Measurements from ENCODE around the gene FOXP4.
"Not testable (repeated sequence)": the region's sequence is repeated elsewhere in the genome, so short reads cannot be mapped to it uniquely, and the experiment has no call there.

FOXP4 gene

DNA sequence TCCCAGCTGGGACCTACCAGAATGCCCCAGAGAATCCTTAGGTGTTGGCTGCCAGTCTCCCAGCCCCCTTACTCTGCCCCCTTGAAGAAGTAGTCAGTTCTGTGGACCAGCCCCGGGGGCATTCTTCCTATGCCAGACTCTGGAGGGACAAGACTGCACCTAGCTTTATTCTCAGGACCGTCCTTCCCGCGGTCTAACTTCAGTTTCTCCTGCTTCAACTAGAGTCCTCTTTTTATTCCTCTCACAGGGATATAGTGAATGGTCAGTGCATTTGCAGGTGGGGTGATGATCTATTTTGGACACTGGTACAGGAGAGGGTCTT lies 56.2 kb downstream of the FOXP4 start:
- no peak for DNase-seq

DNA sequence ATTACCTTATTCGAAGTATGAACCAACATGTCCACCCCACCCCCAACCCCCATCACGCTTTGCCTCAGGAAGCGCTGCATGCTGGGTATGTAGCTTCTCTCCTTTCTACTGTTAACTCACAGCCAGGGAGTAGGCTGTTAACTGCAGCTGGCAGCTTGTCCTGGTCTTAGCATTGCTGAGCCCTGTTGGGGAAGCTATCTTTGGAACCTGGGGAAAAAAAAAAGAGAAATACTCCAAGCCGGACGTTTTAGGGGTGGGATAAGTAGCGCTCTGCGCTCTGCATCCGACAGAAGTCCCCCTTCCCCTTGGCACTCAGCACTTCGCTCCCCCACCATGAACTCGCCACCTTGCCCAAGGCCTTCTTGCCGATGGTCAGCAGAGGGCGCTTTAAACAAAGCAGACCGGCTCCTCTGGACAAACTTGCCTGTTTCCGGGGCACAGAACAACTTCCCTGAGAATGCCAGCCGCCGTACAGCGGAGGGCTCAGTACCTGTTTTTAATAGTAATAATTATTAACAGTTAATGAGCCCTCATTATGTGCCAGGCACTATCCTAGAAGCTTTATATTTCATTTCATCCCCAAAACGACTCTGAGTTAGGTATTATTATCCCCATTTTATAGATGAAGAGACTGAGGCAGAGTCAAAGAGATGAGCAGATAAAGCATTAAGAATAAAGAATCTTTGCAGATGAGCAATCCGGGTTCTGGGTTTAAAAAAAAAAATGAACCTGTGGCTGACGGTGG lies 56.9 kb downstream of the FOXP4 start:
- DNase-seq, result peak in 1 of 2 experiments; percentile 53

DNA sequence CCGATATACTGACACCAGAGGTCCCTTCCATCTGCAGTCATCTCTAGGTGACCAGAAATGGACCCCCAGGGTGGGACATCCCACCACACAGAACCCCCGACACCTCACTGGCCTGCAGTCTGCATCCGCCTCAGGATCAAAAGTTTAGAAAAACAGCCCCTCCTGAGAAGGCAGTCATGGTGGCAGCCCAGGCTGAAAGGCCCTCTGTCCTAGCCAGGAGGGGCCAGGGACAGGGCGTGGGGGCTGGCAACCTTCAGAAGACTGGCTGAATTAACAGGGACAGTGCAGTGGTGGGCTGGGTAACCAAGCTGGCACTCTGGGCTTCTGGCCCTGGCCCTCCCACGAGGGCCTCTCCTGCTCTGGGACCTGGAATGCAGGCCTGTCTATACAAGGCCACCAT lies 57.8 kb downstream of the FOXP4 start:
- no peak for DNase-seq

DNA sequence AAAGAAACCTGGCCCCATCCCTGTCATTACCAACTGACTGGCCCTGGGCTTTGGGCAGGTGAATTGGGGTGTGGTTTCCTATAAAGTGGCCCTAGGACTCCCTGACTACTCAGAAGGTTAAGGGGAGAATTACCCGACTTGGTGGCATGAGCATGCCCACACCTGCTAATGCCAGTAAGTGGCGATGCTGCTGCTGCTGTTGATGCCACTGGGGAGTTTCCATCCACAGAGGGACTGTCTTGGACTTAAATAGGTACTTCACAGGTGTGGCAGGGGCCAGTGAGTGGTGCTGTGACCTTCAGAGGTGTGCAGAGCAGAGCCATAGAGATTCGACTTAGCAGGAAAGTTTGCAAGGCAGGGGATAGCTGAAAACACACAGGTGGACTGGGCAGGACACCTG lies 59.5 kb downstream of the FOXP4 start:
- no peak for DNase-seq

DNA sequence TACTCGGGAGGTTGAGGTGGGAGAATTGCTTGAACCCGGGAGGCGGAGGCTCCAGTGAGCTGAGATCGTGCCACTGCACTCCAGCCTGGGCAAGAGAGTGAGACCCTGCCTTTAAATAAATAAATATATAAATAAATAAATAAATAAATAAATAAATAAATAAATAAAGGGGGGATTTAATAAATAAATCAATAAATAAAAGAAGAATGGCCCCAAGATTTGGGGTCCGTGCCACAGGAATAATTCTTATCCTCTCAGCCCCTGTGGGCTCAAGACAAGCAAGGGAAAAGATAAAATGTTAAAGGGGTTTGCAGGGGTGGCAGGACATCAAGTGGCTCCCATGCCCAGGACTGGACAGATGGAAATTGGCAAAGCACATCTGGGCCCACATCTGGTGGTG lies 60.9 kb downstream of the FOXP4 start:
- DNase-seq, result no peak

DNA sequence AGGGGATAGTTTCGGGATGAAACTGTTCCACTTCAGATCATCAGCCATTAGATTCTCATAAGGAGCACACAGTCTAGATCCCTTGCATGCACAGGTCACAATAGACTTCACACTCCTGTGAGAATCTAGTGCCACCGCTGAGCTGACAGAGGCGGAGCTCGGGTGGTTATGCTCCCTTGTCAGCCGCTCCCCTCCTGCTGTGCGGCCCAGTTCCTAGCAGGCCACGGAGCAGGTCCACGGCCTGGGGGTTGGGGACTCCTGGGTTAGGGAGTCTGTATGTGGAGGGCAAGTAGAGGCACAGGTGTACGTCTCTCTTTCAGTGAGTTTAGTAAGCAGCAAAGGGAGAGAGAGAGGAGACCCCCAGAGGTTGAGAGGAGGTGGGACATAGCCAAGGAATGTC lies 61.6 kb downstream of the FOXP4 start:
- DNase-seq, result no peak

DNA sequence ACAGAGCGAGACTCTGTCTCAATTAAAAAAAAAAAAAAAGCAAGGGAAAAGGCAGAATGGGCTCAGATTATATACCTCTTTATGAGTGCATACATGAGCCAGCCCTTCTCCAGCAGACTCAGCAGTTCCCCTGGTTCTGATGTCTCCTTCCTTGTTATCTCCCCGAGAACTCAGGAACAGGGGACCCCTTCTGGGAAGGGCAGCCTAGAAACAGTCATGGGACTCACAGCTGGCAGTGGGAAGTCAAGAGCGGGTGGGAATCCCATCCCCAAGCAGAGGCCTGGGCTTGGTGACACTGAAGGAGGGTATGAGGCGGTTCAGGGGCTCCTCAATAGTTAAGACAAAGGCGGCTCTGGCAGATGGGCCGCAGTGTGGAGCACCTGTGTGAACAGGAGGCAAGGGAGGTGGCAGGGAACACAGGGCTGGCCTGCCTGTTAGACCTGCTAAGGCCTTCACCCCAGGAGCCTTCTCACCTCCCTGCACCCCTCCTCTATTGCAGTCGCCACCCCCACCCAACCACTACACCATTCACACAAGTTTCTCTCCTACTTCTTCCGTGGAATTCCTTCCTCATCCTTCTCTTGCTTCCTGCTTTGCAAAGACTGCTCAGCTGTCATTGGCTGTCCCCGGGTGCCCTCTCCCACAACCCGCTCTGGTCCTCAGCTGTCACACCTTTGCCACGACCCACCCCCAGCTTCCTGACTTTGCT lies 62.4 kb downstream of the FOXP4 start:
- no peak for DNase-seq

DNA sequence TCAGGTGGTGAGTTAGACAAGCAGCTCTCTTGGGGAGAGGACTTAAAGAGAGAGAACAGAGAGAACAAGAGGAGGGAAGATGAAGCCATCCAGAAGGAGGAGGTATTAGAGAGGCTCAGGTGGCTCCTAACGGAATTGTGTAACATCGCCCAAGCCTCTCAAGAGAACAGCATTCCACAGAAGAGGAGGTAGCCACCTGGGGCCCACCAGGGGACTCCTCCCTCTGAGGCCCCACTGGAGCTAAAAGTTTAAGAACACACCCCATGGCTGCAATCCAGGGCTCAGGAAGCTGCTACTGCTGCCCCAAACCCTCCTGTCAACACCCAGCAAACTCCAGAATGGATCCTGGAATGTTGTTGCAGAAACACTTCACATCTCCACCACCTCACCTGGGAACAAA lies 68.5 kb downstream of the FOXP4 start:
- no peak for DNase-seq

DNA sequence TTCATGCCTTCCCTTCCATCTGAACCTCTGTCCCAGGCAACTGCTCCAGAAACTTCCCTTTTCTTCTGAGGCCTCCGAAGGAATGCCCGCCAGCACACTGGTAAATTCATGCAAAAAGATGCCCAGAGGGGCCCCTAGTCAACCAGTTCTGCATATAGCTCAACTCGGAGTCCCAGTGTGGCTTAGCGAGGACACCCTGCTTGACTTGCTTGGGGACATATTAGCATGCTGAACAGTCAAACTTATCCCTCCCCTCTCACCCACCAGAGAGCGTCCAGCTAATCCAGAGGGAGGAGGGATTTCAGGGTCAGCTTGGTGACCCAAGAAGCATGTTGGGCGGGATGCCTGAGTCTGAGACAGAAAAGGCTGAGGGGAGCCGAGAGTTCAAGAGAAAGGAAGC lies 69.1 kb downstream of the FOXP4 start:
- no peak for DNase-seq

DNA sequence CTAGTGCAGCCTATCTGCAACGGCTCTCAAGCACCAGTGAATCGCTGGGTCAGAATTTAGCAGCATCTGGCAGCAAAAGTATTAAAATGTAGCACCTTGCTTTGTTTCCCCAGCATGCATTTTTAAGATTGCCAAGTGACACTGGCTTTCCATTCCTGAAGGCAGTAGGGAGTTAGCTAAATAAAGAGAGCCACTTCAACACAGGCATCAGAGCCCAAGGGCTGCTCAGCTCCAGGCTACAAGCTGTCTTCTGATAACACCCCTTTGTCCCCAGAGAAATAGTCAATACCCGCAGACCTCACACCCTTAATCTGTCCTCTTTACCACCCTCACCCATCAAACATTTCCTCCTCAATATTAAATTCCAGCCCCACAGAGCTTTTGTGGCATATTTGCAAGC lies 72.4 kb downstream of the FOXP4 start:
- no peak for DNase-seq

DNA sequence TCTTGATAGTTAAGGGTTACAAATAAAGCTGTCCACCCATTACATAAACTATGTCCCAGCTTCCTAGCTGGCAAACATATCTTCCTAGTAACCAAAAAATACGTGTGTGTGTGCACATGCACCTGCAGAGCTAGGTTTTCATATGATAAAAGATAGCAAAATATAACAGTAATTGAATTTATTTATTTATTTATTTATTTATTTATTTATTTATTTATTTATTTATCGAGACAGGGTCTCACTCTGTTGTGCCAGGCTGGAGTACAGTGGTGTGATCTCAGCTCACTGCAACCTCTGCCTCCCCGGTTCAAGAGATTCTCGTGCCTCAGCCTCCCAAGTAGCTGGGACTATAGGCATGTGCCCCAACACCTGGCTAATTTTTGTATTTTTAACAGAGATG lies 73.0 kb downstream of the FOXP4 start:
- DNase-seq, result not testable (repeated sequence)

DNA sequence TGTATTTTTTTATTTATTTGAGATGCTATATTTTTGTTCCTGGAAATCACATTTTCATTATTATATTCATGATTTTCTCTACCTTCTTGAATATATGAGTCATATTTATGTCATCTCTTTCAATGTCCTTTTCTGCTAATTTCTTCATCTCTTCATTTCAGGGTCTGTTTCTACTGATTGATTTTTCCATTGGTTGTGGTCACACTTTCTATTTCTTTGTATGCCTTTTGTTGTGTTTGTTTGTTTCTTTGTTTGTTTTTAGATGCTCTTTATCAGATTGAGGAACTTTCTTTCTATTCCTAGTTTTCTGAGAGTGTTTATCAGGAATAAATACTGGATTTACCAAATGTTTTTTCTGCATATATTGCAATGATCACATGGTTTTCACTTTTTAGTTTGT lies 75.2 kb downstream of the FOXP4 start:
- no peak for DNase-seq

DNA sequence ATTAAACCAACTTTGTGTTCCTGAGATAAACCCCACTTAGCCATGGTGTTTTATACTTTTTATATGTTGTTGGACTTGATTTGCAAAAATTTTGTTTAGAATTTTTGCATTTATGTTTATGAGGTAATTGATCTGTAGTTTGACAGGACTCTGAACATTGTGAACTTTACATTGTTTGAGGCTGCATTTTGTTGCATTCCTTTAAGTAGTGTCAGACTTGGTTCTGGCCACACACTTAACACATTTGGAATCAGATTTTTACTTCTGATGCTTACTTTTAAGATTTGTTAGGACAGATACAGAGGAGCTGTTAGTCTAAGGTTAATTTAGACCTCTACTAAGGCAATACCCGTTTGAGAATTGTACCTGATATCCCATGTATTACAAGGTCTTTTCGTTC lies 75.6 kb downstream of the FOXP4 start:
- no peak for DNase-seq

DNA sequence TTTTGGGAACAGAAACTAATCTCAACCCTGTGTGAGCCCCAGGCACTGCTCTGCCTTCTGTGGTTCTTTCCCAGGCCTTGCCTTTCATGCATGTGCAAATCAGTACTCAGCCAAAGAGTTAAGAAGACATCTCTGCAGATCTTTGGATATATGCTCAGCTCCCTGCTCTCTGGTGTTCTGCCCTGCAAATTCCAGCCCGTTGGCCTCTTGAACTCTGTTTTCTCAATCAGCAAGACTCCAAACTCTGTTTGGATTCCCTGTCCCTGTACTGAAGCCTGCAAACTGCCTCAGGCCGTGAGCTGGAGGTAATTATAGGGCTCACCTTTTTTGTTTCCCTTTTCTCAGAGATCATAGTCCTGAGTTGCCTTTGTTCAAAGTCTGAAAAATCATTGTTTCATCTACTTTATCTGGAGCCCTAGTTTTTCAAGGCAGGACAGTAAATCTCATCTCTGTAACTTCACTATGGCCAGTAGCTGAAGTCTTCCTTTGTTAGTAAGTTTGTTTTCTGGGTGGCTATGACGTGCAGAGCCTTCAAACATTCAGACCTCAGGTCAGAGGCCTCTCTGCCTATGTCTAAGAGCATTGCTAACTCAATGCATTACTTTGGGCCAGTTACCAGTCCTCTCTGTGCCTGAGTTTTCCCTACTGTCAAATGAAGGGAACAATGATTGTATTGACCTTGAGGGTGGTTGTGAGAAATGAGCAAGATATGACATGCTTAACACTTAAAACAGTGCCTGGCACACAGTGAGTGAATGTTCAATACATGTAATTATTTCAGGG lies 76.2 kb downstream of the FOXP4 start:
- DNase-seq, result no peak

DNA sequence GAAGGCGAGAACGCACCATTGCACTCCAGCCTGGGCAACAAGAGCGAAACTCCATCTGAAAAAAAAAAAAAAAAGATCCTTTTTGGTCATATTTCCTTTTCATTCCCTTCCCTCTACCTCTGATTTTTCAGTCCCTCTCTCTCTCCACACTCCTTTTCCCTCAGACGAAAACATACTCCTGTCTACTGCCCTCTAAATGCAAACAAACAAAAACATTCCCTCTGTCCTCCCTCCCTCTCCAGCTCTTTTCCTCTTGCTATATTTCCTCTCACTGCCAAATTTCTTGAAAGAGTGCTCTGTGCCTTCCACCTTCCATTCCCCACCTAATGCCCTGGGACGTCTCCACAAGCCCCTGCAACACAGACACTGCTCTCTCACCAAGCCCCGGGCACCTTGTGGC lies 77.1 kb downstream of the FOXP4 start:
- no peak for DNase-seq

DNA sequence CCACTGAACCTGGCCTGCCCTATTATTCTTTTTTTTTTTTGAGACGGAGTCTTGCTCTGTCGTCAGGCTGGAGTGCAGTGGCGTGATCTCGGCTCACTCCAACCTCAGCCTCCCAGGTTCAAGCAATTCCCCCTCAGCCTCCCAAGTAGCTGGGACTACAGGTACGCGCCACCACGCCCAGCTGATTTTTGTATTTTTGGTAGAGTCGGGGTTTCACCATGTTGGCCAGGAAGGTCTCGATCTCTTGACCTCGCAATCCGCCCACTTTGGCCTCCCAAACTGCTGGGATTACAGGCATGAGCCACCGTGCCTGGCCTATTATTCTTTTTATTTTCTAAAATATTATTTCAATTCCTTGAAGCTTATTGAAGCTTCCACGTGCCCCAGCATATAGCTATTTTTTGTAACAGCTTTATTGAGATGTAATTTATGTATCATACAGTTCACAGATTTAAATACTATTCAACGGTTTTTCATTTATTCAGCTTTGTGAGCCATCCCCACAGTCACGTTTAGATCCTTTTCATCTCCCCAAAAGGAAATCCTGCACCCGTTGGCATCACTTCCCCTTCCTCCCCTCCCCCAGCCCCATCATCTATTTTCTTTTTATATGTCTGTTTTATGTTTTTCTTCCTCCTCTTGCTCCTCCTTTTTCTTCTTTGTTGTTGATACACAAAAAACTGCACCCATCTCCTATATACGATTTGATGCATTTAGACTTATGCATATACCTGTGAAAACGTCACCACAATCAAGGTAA lies 78.6 kb downstream of the FOXP4 start:
- DNase-seq, result no peak

DNA sequence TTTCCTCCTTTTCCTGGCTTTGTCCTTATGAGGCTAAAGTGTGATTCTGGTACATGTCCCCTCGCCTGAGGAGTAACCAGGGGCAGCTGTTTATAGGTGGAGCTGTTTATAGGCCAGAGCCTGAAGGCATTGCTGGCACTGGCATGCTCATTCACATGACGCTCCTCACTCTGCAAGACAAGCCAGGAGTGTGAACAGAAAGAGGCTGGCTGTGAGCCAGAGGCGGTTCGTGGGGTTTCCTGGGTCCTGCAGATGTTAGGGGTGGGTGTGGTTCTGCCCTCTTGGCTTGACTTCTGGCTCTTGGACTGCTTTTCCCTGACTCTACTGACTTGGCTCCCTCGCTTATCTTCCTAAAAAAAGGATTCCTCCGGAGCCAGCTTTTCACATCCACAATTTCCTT lies 79.3 kb downstream of the FOXP4 start:
- DNase-seq, result no peak

DNA sequence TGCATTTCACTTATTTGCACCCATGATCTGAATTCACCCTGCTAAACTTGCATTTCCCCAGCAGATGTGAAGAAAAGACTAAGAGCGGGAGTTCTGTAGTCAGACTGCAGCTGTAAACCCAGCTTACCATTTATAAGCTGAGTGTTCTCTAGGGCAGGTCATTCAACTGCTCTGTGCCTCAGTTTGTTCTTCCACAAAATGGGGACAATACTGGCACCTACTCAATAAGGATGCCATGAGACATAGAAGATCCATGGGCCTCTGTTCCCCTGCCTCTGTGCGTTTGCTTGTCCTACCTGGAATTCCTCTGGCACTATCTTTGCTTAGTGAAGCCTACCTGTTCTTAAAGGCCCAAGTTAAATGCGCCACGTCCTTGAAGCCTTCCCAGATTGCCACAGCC lies 79.8 kb downstream of the FOXP4 start:
- no peak for DNase-seq

DNA sequence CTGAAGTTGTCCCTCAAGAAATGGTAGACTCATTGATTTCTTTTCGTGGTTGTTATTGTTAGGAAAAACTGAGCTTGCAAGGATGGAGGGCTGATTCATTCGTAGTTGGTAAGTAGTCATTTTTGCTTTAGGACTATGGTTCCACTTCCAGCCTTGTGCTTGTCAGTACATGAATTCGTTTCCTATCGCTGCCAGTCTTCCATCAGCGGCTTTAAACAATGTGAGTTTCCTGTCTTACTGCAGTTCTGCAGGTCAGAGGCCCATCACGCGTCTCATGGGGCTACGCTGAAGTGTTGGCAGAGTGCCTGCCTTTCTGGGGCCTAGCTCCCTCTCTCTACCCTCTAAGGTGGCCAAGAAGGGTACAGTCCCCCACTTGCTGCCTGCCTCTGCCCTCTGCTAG lies 80.7 kb downstream of the FOXP4 start:
- no peak for DNase-seq

DNA sequence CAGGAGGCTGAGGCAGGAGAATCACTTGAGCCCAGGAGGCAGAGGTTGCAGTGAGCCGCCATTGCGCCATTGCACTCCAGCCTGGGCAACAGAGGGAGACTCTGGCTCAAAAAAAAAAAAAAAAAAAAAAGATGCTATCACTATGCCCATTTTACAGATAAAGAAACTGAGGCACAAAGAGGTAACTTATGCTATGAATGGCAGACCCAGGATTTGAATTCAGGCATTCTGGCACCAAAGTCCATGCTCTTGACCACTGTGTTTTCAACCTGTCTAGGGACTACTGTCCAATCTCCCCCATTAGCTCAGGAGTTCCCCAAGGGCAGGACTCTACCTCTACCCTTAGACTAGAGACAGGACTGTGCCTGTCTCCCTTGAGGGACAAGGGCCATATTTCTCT lies 82.9 kb downstream of the FOXP4 start:
- no peak for DNase-seq

DNA sequence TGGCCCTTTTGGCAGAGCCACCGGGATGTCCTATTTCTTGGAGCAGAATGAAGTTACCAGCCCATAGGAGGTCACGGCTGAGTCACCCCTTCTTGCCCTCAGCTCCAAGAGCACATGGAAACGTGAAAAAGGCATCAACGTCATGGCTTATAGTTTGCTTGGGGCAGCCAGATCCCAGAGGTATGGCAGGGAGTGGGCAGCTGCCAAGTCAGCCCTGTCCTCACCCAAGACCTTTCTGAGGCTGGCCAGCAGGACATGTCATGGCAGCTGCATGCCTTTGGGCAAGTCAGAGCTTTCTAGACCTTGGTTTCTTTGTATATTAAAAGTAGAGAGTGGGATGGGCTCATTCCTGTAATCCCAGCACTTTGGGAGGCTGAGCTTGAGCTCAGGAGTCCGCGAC lies 83.9 kb downstream of the FOXP4 start:
- DNase-seq, result no peak

DNA sequence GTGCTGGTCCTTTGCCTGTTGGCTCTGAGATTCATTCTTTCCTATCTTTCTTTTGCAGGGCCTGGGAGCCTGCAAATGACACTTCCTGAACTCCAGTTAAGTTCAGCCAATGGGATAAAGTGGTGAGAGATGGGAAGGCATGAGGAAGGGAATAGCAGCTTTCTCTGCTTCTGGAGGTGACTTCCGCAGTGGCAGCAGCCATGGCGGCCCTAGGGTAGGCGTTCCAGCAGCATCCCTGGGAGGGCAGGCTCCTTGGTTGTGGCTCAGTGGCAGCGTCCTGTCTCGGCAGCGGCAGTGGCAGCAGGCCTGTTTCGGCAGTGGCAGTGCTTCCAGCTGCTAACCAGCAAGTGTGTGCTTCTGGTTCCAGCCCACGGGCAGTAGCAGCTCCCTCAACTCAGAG lies 84.8 kb downstream of the FOXP4 start:
- DNase-seq, result no peak

DNA sequence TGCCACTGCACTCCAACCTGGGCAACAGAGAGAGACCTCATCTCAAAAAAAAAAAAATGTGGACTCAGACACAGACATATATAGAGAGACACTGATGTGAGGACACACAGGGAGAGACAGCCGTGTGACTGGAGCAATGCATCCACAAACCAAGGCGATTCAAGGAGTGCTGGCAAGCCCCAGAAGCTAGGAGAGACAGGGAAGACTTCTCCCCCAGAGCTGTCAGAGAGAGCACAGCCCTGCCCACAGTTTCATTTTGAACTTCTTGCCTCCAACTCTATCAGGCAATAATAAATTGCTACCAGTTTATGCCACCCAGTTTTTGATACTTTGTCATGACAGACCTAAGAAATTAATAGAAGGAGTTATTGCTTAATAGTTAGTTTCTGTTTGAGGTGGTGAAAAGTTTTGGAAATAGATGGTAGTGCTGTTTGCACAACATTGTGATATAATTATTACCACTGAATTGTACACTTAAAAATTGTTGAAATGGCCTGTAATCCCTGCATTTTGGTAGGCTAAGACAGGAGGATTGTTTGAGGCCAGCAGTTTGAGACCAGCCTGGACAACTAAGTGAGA lies 87.0 kb downstream of the FOXP4 start:
- DNase-seq, result no peak

Measured in NCI-H187 (cell line).